GM20431 (cell line): Measurements from ENCODE around the gene TLX3.
"Not testable (repeated sequence)": the region's sequence is repeated elsewhere in the genome, so short reads cannot be mapped to it uniquely, and the experiment has no call there.

Experiments
- in situ Hi-C: fragments of 300-500 bp; cut with MseI, MboI; formaldehyde crosslinking; loops from one replicate; pipeline ENCODE4 v1.15.0; 2020; ENCODE audit warnings: low sequenced_read_pairs; ENCODE audit not compliant: unreplicated experiment

TLX3 gene

GRCh38 chr5:171318026-171318425 lies 9.0 kb downstream of the TLX3 start:
- in situ Hi-C loops, result no loop called here

DNA sequence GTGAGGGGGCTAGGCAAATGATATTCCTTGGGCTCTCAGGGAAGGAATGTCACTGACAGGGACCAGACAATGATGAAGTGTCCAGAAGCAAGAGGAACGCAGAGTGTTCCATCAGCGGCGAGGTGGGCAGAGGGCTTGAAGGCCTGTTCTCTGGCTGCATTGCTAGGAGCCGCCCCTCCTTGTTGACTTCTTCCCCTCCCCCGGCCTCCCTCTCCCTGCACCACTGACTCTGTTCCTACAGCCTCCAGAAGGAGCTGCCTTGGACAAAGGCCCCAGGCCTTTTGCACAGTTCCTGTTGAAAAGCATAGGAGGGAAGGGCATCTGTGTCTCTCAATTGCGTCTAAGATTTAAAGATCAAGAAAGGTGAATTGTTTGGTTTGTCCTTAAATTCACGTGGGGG lies 12.4 kb downstream of the TLX3 start:
- in situ Hi-C loops, result no loop called here

- in situ Hi-C loops, result no loop called here
Measured at GRCh38 chr5:171322527-171322926, 13.5 kb downstream of the TLX3 start.

GRCh38 chr5:171323007-171323406 lies 14.0 kb downstream of the TLX3 start:
- in situ Hi-C loops, result no loop called here

DNA sequence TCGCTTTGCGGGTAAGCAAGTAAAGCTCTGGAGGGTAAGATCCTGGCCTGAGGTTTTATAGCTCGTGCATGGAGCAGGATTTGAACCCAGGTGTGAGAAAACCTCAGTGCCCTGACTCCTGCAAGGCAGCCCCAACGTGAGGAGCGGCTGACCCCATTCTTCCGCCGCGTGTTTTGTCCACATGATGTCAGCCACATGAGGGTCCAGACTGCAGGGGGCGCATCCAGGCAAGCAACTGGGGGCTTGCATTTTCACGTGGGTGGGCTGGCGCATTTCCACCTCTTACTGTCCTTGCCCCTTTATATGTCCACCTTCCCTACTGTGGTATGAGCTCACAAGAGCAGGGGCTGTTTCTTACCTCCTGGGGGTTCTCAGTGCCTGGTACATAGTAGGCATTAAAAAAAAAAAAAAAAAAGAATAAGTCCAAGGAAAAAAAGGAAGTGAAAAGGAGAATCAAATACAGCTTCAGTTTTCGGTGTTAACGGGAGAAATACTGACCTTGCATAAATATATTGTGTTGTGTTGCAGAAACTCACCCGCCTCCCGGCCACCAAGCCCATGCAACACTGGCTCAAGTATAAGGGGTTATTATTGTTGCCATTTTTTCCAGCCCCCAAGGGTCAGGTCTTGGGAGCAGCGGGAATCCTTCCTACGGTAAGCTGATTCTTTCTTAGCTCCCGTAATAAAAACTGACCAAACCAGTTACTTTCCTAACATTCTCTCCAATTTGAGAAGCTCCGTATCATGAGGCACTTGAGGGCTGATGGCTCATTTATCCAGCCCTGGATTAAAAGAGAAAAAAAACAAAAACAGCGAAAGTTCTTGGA lies 15.0 kb downstream of the TLX3 start:
- in situ Hi-C loops, result no loop called here

DNA sequence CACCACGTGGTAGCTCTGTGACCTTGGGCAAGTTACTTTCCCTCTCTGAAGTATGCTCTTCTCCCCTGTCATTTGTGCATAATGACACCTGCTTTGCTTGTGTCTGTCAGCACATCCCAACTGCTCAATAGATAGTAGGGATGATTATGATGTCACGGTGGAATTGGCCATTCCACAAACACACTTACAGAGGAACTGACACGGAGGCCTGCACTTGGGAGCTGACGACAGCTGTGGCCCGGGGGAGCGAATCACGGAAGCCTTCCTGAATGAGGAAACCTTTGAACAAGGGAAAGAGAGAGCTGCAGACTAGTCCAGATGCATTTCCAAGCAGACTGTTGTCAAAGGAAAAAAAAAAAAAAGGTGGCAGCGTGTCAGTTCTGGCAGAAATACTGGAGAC lies 21.0 kb downstream of the TLX3 start:
- in situ Hi-C loops, result loop anchor here (25.0 kb wide), 1 partner anchor 118 kb away; no protein-coding TSS in a partner anchor

GRCh38 chr5:171335616-171336015 lies 26.6 kb downstream of the TLX3 start:
- in situ Hi-C loops, result loop anchor here (25.0 kb wide), 1 partner anchor 123 kb away; no protein-coding TSS in a partner anchor

DNA sequence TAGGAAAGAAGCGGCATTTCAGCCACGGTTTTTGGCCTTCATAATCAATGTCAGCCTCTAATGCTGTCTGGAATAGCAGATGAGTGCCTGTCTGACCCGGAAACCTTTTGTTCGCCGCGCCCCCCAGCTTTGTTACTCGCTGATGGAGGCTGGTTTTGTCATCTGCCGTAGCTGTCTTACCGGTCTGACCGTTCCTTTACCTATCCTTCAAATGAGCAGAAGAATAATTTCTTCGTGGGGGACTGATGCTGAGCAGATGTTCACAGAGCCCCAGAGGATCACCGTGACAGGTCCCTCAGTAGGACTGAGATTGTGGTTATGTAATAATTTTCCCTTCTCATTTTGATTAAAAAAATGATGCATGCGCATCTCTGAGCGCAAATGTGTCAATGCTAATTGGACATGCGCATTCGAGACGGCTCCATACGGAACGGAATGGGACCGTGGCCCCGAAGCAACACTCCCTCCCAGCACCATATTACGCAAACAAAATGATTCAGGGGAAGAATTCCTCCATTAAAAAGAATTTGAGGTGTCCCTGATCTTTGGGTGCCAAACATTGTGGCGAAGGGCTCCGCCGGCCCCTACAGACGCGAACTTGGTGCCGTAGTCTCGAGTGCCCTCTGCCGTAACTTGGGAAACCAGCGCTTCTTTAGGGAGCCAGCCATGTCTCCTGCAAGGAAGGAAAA lies 27.6 kb downstream of the TLX3 start:
- in situ Hi-C loops, result loop anchor here (25.0 kb wide), 1 partner anchor 124 kb away; no protein-coding TSS in a partner anchor

DNA sequence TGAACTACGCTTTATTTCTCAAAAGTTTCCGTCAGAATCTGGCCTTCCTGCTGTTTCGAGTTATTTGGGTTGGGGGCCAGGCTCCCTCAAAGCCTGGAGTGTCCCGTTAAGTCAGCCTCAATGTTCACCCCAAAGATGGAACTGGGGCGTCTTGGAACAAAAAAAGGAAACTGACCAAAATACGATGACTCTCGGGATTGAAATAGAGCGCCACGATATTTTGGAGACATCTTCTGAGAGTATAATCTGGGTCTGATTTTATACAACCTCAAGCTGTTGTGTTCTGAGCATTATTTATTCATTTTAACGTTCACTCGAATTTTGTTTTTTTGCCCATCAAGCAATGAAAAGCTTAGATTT lies 28.1 kb downstream of the TLX3 start:
- in situ Hi-C loops, result loop anchor here (25.0 kb wide), 1 partner anchor 125 kb away; no protein-coding TSS in a partner anchor

GRCh38 chr5:171340042-171340441 lies 31.0 kb downstream of the TLX3 start:
- in situ Hi-C loops, result loop anchor here (25.0 kb wide), 1 partner anchor 128 kb away; no protein-coding TSS in a partner anchor

GRCh38 chr5:171340491-171340890 lies 31.4 kb downstream of the TLX3 start:
- in situ Hi-C loops, result loop anchor here (25.0 kb wide), 1 partner anchor 128 kb away; no protein-coding TSS in a partner anchor

DNA sequence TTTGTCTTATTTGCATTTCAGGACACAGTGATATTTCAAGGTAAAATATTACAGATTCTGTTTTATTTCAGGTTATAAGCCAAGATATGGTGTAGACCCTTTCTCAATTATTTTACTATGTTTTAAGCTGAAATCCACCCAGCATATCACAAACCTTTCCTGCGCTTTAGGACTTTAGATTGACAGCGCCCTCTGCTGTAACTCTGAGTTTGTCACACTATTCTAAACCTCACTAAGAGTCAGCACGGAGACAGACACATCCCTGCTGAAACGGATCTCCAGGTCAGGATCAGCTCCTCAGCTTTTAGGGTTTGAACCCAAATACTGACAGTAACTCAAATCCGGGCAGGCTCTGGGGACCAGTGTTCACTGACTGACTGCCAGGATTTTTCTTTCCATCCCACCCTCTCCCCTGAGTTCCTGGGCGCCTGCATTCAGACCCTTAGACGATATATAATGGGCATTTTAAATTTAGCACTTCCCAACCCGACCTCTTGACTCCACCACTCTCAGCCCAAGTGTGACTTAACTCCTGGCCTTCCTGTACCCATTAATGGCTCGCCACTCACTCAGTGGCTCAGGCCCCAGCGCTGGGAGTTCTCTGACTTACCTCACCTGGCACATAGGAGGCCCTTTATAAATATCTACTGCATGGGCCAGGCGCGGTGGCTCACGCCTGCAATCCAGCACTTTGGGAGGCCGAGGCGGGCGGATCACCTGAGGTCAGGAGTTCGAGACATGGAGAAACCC lies 33.5 kb downstream of the TLX3 start:
- in situ Hi-C loops, result loop anchor here (25.0 kb wide), 1 partner anchor 130 kb away; no protein-coding TSS in a partner anchor

DNA sequence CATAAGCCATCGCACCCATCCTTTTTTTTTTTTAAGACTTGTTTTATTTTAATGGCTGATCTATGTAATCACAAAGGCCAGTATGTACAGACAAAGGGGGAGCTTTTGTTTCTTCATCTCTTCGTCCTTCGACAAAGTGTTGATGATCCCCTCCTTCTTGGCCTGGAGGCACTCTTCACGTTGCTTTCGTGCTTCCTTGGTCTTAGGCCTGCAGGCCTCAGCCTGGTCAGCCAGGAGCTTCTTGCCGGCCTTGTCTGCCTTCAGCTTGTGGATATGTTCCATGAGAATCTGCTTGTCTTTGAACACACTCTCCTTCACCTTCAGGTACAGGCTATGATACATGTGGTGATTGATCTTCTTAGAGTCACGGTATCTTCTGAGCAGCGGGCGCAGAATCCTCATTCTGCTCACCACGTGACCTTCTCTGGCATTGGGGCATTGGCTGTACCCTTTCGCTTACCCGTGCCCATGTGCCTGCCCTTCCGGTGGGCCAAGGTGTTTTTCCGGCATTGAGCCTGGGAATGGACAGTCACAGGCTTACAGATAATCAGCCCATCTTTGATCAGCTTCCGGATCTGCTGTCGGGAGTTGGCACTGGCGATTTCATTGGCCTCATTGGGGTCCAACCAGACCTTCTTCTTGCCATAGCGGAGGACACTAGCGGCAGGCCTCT lies 36.0 kb downstream of the TLX3 start:
- in situ Hi-C loops, result loop anchor here (25.0 kb wide), 1 partner anchor 133 kb away; no protein-coding TSS in a partner anchor

GRCh38 chr5:171351536-171352073 lies 42.6 kb downstream of the TLX3 start:
- in situ Hi-C loops, result no loop called here

GRCh38 chr5:171355302-171355724 lies 46.3 kb downstream of the TLX3 start:
- in situ Hi-C loops, result no loop called here

GRCh38 chr5:171357843-171358242 lies 48.8 kb downstream of the TLX3 start:
- in situ Hi-C loops, result no loop called here

- in situ Hi-C loops, result not testable (repeated sequence)
Measured at GRCh38 chr5:171361151-171361550, 52.1 kb downstream of the TLX3 start.
